Spleen (tissue), 11 donors: ENCODE measurements around the gene SHC3. TPM values are rescaled to one million over a fixed set of nuclear protein-coding genes. Genes with fewer than 3 reads are reported as not detected.

Experiments used
- DNase-seq: peaks from one replicate; pipeline ENCODE4 v3.0.0-alpha.2; 2020
- H3K27ac ChIP-seq, 8 donors: fragments of 200-600 bp; sonication (generic) in 7 of 8; 1 replicate in 4 of 8; 2 replicates in 4 of 8; pipeline versions ENCODE4 v1.5.0 to v1.8.0; 2016 to 2021; ENCODE audit warnings: inconsistent platforms in 4 of 8, mild to moderate bottlenecking in 4 of 8, moderate library complexity in 1 of 8
- H3K27me3 ChIP-seq, 7 donors: fragments of 200-600 bp; sonication (generic) in 6 of 7; replicated peaks in 1 of 7; 1 replicate in 4 of 7; 2 replicates in 3 of 7; pipeline versions ENCODE4 v1.5.0 to v1.8.0; 2016 to 2021; ENCODE audit warnings: inconsistent platforms in 3 of 7, mild to moderate bottlenecking in 1 of 7
- H3K36me3 ChIP-seq, 6 donors: fragments of 200-600 bp; sonication (generic) in 5 of 6; 1 replicate in 4 of 6; 2 replicates in 2 of 6; pipeline versions ENCODE4 v1.5.0 to v1.8.0; 2016 to 2021; ENCODE audit warnings: inconsistent platforms in 2 of 6
- H3K4me1 ChIP-seq, 6 donors: fragments of 200-600 bp; sonication (generic) in 5 of 6; 1 replicate in 3 of 6; 2 replicates in 3 of 6; pipeline versions ENCODE4 v1.5.0 to v1.8.0; 2016 to 2021; ENCODE audit warnings: inconsistent platforms in 3 of 6
- H3K4me3 ChIP-seq, 8 donors: fragments of 200-600 bp; sonication (generic) in 7 of 8; 1 replicate in 4 of 8; 2 replicates in 4 of 8; pipeline versions ENCODE4 v1.5.0 to v1.8.0; 2016 to 2021; ENCODE audit warnings: inconsistent platforms in 4 of 8, mild to moderate bottlenecking in 4 of 8, moderate library complexity in 2 of 8
- H3K9me3 ChIP-seq, 8 donors: fragments of 200-600 bp; sonication (generic) in 7 of 8; 1 replicate in 4 of 8; 2 replicates in 4 of 8; pipeline versions ENCODE4 v1.5.0 to v1.8.0; 2016 to 2021; ENCODE audit warnings: inconsistent platforms in 4 of 8
- POLR2A ChIP-seq, 3 donors: fragments of 450-650 bp; IDR thresholded peaks; one replicate each; pipeline ENCODE4 v1.5.1; 2017; ENCODE audit warnings: antibody characterized with exemption in 3 of 3, mild to moderate bottlenecking in 1 of 3
- POLR2AphosphoS5 ChIP-seq, 3 donors: sonication (generic); formaldehyde crosslinking; IDR thresholded peaks; one replicate each; pipeline ENCODE4 v1.5.1; 2017; ENCODE audit warnings: antibody characterized with exemption in 3 of 3
- WGBS, 5 donors: extraction: QIAGEN DNeasy Blood & Tissue Kit in 3 of 5; methylation state at CpG; one replicate each; pipeline versions ENCODE4 v1.1.5 to v1.1.7; 2013 to 2018; 5-methylcytosine and 5-hydroxymethylcytosine counted together
- intact Hi-C: fragments of 100-400 bp; cut with DNase I; formaldehyde crosslinking; loops from one replicate; pipeline ENCODE4 v1.15.0; 2023; ENCODE audit warnings: low total_unique reads
- polyA plus RNA-seq, 3 donors: library from polyadenylated mRNA; stranded (reverse); fragments of 200-250 nt; gene quantifications; one replicate each; pipeline ENCODE4 v1.2.1, GENCODE V29; 2013
- total RNA-seq, 7 donors: library from RNA; depleted of rRNA in 3 of 7; stranded (reverse); fragments of >200 nt in 3 of 7; fragmentation: NEBNext Ultra II Directional in 4 of 7; extraction: Animal tissue kit (Norgen Biotek cat#: 25700) in 4 of 7; gene quantifications; one replicate each; pipeline versions ENCODE4 v1.1.0 to v1.2.1, GENCODE V29; 2016 to 2021
- TF ChIP-seq, protein P1 (sequence below), 11 experiments: fragments of 200-600 bp in 7 of 11; fragments of 450-650 bp in 4 of 11; sonication (generic) in 4 of 11; IDR thresholded peaks in 8 of 11; conservative IDR thresholded peaks in 3 of 11; 1 replicate in 7 of 11; 2 replicates in 4 of 11; pipeline versions ENCODE4 v1.4.0 to v1.8.0; 2016 to 2021; ENCODE audit warnings: antibody characterized with exemption in 11 of 11, inconsistent platforms in 4 of 11, mild to moderate bottlenecking in 1 of 11
- donor health status: healthy with polysubstance abuse.
- donor health status: DM: no; HTN: no; CAD: no; lungs with moderate emphysema.
- donor health status: DM: no; HTN: no; CAD: no.
- donor health status: Bipolar disorder and iron deficiency.
- donor health status: healthy.
- donor health status: DM: no; HTN: no; CAD: no.
- donor health status: DM: yes; HTN: yes; CAD: no.

Gene SHC3
- total and polyA plus RNA-seq, 10 donors: 0.03 to 0.70 (median 0.07) TPM; not detected in 1

DNA sequence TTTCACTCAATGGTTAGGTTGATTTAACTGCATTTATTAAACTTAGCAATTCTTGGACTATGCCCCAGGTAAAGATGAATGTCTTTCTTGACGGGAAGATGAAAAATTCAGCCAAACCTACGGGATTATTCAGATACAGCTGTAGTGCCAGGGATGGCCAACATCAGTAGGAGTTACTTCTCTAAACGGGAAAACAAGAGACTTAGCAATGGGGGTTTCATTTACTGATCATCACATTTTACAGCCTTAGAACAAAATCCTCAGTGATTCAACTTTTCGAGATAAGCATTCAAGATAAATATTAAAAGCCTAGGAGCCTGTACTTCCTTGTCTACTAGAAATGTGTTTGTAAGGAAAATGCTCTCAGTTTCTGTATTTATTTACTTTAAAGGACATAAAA is 141.3 kb downstream of the SHC3 start:
- Histone ChIP-seq H3K27me3 (peaks cover 0 to 7% (median 0%) of the 10 kb centered on the region in 7 donors), H3K9me3 (no peaks in the 10 kb centered on the region), H3K4me3 (no peak overlapping the region), H3K36me3 (no peaks in the 10 kb centered on the region), H3K27ac (no peak overlapping the region), H3K4me1 (peaks cover 0 to 10% (median 0%) of the 10 kb centered on the region in 6 donors)
- no peak for TF ChIP-seq POLR2AphosphoS5 (IDR thresholded peaks at IDR 0.05)
- TF ChIP-seq POLR2A (IDR thresholded peaks at IDR 0.05): no peak
- TF ChIP-seq, protein P1, sequence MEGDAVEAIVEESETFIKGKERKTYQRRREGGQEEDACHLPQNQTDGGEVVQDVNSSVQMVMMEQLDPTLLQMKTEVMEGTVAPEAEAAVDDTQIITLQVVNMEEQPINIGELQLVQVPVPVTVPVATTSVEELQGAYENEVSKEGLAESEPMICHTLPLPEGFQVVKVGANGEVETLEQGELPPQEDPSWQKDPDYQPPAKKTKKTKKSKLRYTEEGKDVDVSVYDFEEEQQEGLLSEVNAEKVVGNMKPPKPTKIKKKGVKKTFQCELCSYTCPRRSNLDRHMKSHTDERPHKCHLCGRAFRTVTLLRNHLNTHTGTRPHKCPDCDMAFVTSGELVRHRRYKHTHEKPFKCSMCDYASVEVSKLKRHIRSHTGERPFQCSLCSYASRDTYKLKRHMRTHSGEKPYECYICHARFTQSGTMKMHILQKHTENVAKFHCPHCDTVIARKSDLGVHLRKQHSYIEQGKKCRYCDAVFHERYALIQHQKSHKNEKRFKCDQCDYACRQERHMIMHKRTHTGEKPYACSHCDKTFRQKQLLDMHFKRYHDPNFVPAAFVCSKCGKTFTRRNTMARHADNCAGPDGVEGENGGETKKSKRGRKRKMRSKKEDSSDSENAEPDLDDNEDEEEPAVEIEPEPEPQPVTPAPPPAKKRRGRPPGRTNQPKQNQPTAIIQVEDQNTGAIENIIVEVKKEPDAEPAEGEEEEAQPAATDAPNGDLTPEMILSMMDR (IDR thresholded peaks at IDR 0.05 in 8 of 11, conservative IDR thresholded peaks at IDR 0.05 in 3 of 11): no peak
- DNase-seq: no peak
- intact Hi-C loops: no loop called here
- WGBS, 5 donors: 64 to 75% (median 71%) methylated on average over 4 of the region's 4 CpGs

DNA sequence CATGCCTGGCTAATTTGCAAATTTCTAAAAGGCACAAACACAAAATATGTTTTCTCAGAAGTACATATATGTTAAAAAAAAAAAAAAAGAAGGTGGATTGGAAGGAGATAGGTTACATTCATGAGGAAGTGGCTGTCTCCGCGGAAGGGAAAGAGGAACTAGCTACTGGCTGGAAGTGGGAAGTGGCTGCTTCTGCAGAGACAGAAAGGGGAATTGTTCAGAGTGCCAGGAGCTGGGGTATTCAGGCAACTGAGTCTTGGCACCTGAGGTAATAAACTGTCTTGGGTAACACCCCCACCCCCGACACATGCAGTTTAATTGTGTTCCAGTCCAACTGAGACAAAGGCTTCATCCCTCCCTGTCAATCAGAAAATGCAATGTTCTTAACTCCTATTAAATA is 141.7 kb downstream of the SHC3 start:
- no peak for DNase-seq
- 20 to 32% (median 25%) methylated on average over 3 of the region's 3 CpGs for WGBS, 5 donors
- peaks cover 0 to 3% (median 0%) of the 10 kb centered on the region in 8 donors for H3K9me3 ChIP-seq

DNA sequence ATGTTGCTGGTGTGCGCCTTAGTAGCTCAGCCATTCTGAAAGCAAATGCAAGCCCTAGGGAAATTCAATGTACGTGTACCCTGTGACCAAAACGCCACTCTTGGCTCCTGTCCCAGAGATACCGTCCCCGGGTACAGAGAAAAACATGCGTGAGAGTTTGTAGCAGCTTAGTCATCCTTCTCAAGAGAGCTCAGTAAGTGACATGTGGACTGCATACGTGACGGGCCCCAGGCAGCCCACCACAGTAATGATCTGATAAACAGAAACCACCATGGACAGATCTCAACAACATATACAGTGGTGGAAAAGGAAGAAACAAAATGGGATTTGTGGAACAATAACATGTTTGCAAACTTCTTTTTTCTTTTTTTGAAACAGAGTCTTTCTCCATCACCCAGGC is 142.2 kb downstream of the SHC3 start:
- TF ChIP-seq POLR2AphosphoS5 (IDR thresholded peaks at IDR 0.05) (no peak), POLR2A (IDR thresholded peaks at IDR 0.05) (no peak)
- TF ChIP-seq, protein P1 (IDR thresholded peaks at IDR 0.05 in 8 of 11, conservative IDR thresholded peaks at IDR 0.05 in 3 of 11): no peak
- peaks cover 0 to 10% (median 0%) of the 10 kb centered on the region in 6 donors for H3K4me1 ChIP-seq
- no peak overlapping the region for H3K4me3 ChIP-seq
- H3K27ac ChIP-seq: peak overlapping the region in 1 of 8 donors; percentile 39
- DNase-seq: no peak
- intact Hi-C loops: no loop called here
- H3K27me3 ChIP-seq: peaks cover 0 to 11% (median 0%) of the 10 kb centered on the region in 7 donors
- WGBS, 5 donors: 64 to 78% (median 69%) methylated on average over 8 of the region's 8 CpGs
- peaks cover 0 to 5% (median under 1%) of the 10 kb centered on the region in 8 donors for H3K9me3 ChIP-seq
- H3K36me3 ChIP-seq: no peaks in the 10 kb centered on the region

More for the DNA sequence above, 141.7 kb downstream of the SHC3 start:
- H3K4me1 ChIP-seq: peaks cover 0 to 10% (median 0%) of the 10 kb centered on the region in 6 donors
- no peak overlapping the region for H3K4me3 ChIP-seq
- H3K27me3 ChIP-seq: peaks cover 0 to 7% (median 0%) of the 10 kb centered on the region in 7 donors
- TF ChIP-seq, protein P1 (IDR thresholded peaks at IDR 0.05 in 8 of 11, conservative IDR thresholded peaks at IDR 0.05 in 3 of 11): no peak
- TF ChIP-seq POLR2A (IDR thresholded peaks at IDR 0.05): no peak
- TF ChIP-seq POLR2AphosphoS5 (IDR thresholded peaks at IDR 0.05): no peak
- intact Hi-C loops: no loop called here
- peak overlapping the region in 1 of 8 donors; percentile 39 for H3K27ac ChIP-seq
- no peaks in the 10 kb centered on the region for H3K36me3 ChIP-seq

DNA sequence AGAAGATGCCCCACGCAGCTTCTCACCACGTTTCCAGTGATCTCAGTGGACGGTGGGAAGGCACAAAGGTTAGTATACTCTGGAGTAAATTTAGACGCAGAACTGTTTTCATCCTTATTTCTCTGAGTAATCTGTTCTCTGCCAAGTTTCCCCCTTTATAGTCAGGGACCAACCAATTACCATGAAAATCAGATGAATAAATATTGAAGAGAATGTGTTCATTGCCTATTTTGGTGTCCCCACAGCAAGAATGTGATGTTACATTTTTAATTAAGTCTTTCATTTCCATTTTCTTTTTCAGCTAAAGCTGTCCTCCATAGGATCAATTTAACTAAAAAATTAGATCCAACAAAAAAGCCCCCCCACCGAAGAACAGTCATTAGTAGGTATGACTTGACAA is 146.0 kb downstream of the SHC3 start:
- DNase-seq: no peak
- H3K36me3 ChIP-seq: no peaks in the 10 kb centered on the region
- peaks cover 0 to 10% (median 0%) of the 10 kb centered on the region in 6 donors for H3K4me1 ChIP-seq
- intact Hi-C loops: no loop called here
- H3K9me3 ChIP-seq: peaks cover 9 to 30% (median 24%) of the 10 kb centered on the region in 8 donors
- WGBS, 5 donors: 57 to 89% (median 86%) methylated on average over 5 of the region's 5 CpGs
- TF ChIP-seq, protein P1 (IDR thresholded peaks at IDR 0.05 in 8 of 11, conservative IDR thresholded peaks at IDR 0.05 in 3 of 11): no peak
- TF ChIP-seq POLR2A (IDR thresholded peaks at IDR 0.05): no peak
- TF ChIP-seq POLR2AphosphoS5 (IDR thresholded peaks at IDR 0.05): no peak
- peaks cover 0 to 14% (median 0%) of the 10 kb centered on the region in 7 donors for H3K27me3 ChIP-seq
- no peak overlapping the region for H3K27ac ChIP-seq
- H3K4me3 ChIP-seq: no peak overlapping the region
